Measurements from ENCODE around the gene ORM1. TPM values are rescaled to one million over a fixed set of nuclear protein-coding genes. Genes with fewer than 3 reads are reported as not detected.
"Not testable (repeated sequence)": the region's sequence is repeated elsewhere in the genome, so short reads cannot be mapped to it uniquely, and the experiment has no call there.

ORM1 gene
- total RNA-seq, 3 donors from 2014 or later = 8.3 TPM; not detected in 2

- no peak for DNase-seq (ENCODE audit: low spot score in 2 of 2)
- Histone ChIP-seq H3K4me1 (no peaks in the 10 kb centered on the region), H3K9me3 (peaks cover 0 to 7% of the 10 kb centered on the region in 2 donors), H3K27ac (no peak overlapping the region), H3K27me3 (no peaks in the 10 kb centered on the region), H3K36me3 (no peaks in the 10 kb centered on the region), H3K4me3 (no peak overlapping the region)
- TF ChIP-seq POLR2A (IDR thresholded peaks at IDR 0.05) (no peak), CTCF (IDR thresholded peaks at IDR 0.05) (no peak), POLR2AphosphoS5 (IDR thresholded peaks at IDR 0.05) (no peak)
- intact Hi-C loops (cut with DNase I; ENCODE audit: low total_unique reads) = no loop called here
Measured at GRCh38 chr9:114316605-114317230, 6.2 kb upstream of the ORM1 start.

GRCh38 chr9:114317665-114318357, 5.1 kb upstream of the ORM1 start:
- Histone ChIP-seq H3K36me3 (no peaks in the 10 kb centered on the region), H3K9me3 (peaks cover 0 to 7% of the 10 kb centered on the region in 2 donors), H3K27ac (no peak overlapping the region), H3K4me1 (no peaks in the 10 kb centered on the region), H3K27me3 (no peaks in the 10 kb centered on the region), H3K4me3 (no peak overlapping the region)
- no peak for DNase-seq (ENCODE audit: low spot score in 2 of 2)
- TF ChIP-seq POLR2A (IDR thresholded peaks at IDR 0.05) = no peak
- intact Hi-C loops (cut with DNase I; ENCODE audit: low total_unique reads) = no loop called here

GRCh38 chr9:114318416-114318815, 4.5 kb upstream of the ORM1 start:
- DNase-seq (ENCODE audit: low spot score in 2 of 2) = no peak
- intact Hi-C loops (cut with DNase I; ENCODE audit: low total_unique reads) = no loop called here
- peaks cover 0 to 7% of the 10 kb centered on the region in 2 donors for H3K9me3 ChIP-seq
- no peak overlapping the region for H3K27ac ChIP-seq
- H3K27me3 ChIP-seq = no peaks in the 10 kb centered on the region
- no peaks in the 10 kb centered on the region for H3K36me3 ChIP-seq
- no peak overlapping the region for H3K4me3 ChIP-seq
- no peaks in the 10 kb centered on the region for H3K4me1 ChIP-seq
- no peak for TF ChIP-seq POLR2AphosphoS5 (IDR thresholded peaks at IDR 0.05)
- TF ChIP-seq POLR2A (IDR thresholded peaks at IDR 0.05) = no peak
- TF ChIP-seq CTCF (IDR thresholded peaks at IDR 0.05) = no peak

- Histone ChIP-seq H3K4me1 (no peaks in the 10 kb centered on the region), H3K4me3 (no peak overlapping the region), H3K9me3 (peaks cover 0 to 6% of the 10 kb centered on the region in 2 donors), H3K36me3 (no peaks in the 10 kb centered on the region), H3K27me3 (no peaks in the 10 kb centered on the region), H3K27ac (no peak overlapping the region)
- intact Hi-C loops (cut with DNase I; ENCODE audit: low total_unique reads) = no loop called here
- TF ChIP-seq POLR2AphosphoS5 (IDR thresholded peaks at IDR 0.05) (no peak), POLR2A (IDR thresholded peaks at IDR 0.05) (no peak), CTCF (IDR thresholded peaks at IDR 0.05) (no peak)
- DNase-seq (ENCODE audit: low spot score in 2 of 2) = no peak
Measured at GRCh38 chr9:114319147-114319546, 3.8 kb upstream of the ORM1 start.

- intact Hi-C loops (cut with DNase I; ENCODE audit: low total_unique reads); H3K36me3 ChIP-seq; H3K27ac ChIP-seq; DNase-seq (ENCODE audit: low spot score in 2 of 2); H3K9me3 ChIP-seq; H3K4me1 ChIP-seq; H3K4me3 ChIP-seq; H3K27me3 ChIP-seq: not testable (repeated sequence)
Measured at GRCh38 chr9:114320710-114321109, 2.2 kb upstream of the ORM1 start.

GRCh38 chr9:114321759-114322158, 1.1 kb upstream of the ORM1 start:
- H3K4me1 ChIP-seq = no peaks in the 10 kb centered on the region
- no peaks in the 10 kb centered on the region for H3K36me3 ChIP-seq
- no peak for DNase-seq (ENCODE audit: low spot score in 2 of 2)
- intact Hi-C loops (cut with DNase I; ENCODE audit: low total_unique reads) = no loop called here
- TF ChIP-seq POLR2A (IDR thresholded peaks at IDR 0.05) = no peak
- H3K27me3 ChIP-seq = no peaks in the 10 kb centered on the region
- H3K9me3 ChIP-seq = no peaks in the 10 kb centered on the region
- no peak overlapping the region for H3K4me3 ChIP-seq
- H3K27ac ChIP-seq = no peak overlapping the region

GRCh38 chr9:114322160-114322818, 609 bp upstream of the ORM1 start:
- DNase-seq (ENCODE audit: low spot score in 2 of 2); H3K27me3 ChIP-seq; H3K36me3 ChIP-seq; H3K4me1 ChIP-seq; H3K9me3 ChIP-seq; H3K27ac ChIP-seq; H3K4me3 ChIP-seq; intact Hi-C loops (cut with DNase I; ENCODE audit: low total_unique reads): not testable (repeated sequence)

- not testable (repeated sequence) for H3K27me3 ChIP-seq; DNase-seq (ENCODE audit: low spot score in 2 of 2)
Measured at GRCh38 chr9:114323849-114324248, 951 bp downstream of the ORM1 start.

More at GRCh38 chr9:114323849-114324248, 951 bp downstream of the ORM1 start:
- H3K4me1 ChIP-seq; H3K27ac ChIP-seq; intact Hi-C loops (cut with DNase I; ENCODE audit: low total_unique reads); H3K36me3 ChIP-seq; H3K9me3 ChIP-seq; H3K4me3 ChIP-seq: not testable (repeated sequence)
